Right lobe of liver (tissue), 6 donors: ENCODE data around the gene DTNB. TPM values are rescaled to one million over a fixed set of nuclear protein-coding genes. Genes with fewer than 3 reads are reported as not detected.

Experiments used
- ATAC-seq, 4 donors: fragments of 200-7000 bp; cut with Tn5 transposase; one replicate each; pipeline ENCODE4 v1.9.1; 2020; ENCODE audit warnings: mild to moderate bottlenecking in 4 of 4, moderate library complexity in 4 of 4
- DNase-seq, 3 donors: peaks; one replicate each; pipeline ENCODE4 v3.0.0-alpha.2; 2020
- H3K27ac ChIP-seq, 3 donors: fragments of 200-600 bp; one replicate each; pipeline ENCODE4 v1.8.0; 2022
- H3K27me3 ChIP-seq, 2 donors: fragments of 200-600 bp; one replicate each; pipeline ENCODE4 v1.8.0; 2022
- H3K36me3 ChIP-seq, 4 donors: fragments of 200-600 bp; sonication (generic) in 1 of 4; one replicate each; pipeline versions ENCODE4 v1.5.1 to v1.8.0; 2017 to 2022; ENCODE audit warnings: control low read depth in 1 of 4
- H3K4me1 ChIP-seq, 4 donors: fragments of 200-600 bp; sonication (generic) in 1 of 4; one replicate each; pipeline versions ENCODE4 v1.5.1 to v1.8.0; 2017 to 2022; ENCODE audit warnings: control low read depth in 1 of 4
- H3K4me3 ChIP-seq, 3 donors: fragments of 200-600 bp; one replicate each; pipeline ENCODE4 v1.8.0; 2022
- H3K9me3 ChIP-seq, 4 donors: fragments of 200-600 bp; sonication (generic) in 1 of 4; one replicate each; pipeline versions ENCODE4 v1.5.1 to v1.8.0; 2017 to 2022; ENCODE audit warnings: control low read depth in 1 of 4
- POLR2A ChIP-seq: fragments of 450-650 bp; IDR thresholded peaks from one replicate; pipeline ENCODE4 v1.6.1; 2017; ENCODE audit warnings: antibody characterized with exemption, mild to moderate bottlenecking
- WGBS: methylation state at CpG from one replicate; pipeline ENCODE4 v1.1.6; 2018; ENCODE audit warnings: low coverage, low lambda C conversion rate; ENCODE audit not compliant: insufficient coverage; ENCODE audit errors: missing lambda C conversion rate; 5-methylcytosine and 5-hydroxymethylcytosine counted together
- intact Hi-C, 2 donors: fragments of 100-400 bp; cut with DNase I; formaldehyde crosslinking; loops; one replicate each; pipeline versions ENCODE4 v1.11.2 to v1.14.1; 2022
- total RNA-seq, 6 experiments: library from RNA; depleted of rRNA in 2 of 6; stranded (reverse); fragments of >200 nt in 2 of 6; fragmentation: NEBNext Ultra II Directional in 3 of 6; extraction: Animal tissue kit (Norgen Biotek cat#: 25700) in 3 of 6; gene quantifications; one replicate each; pipeline versions ENCODE4 v1.1.0 to v1.2.4, GENCODE V29; 2016 to 2023
- TF ChIP-seq, protein P1 (sequence below), 4 donors: fragments of 200-600 bp in 3 of 4; fragments of 450-650 bp in 1 of 4; IDR thresholded peaks; one replicate each; pipeline versions ENCODE4 v1.5.1 to v1.8.0; 2016 to 2022; ENCODE audit warnings: antibody characterized with exemption in 4 of 4, mild to moderate bottlenecking in 2 of 4
- donor health status: DM: no; HTN: yes; CAD: no.
- donor health status: DM: no; HTN: no; CAD: no.
- donor health status: DM: no; HTN: no; CAD: no.
- donor health status: DM: no; HTN: yes; CAD: no.
- donor health status: DM: no; HTN: yes; CAD: no.

The DTNB gene
- total RNA-seq, 6 experiments from 2014 or later: 7.0 to 10.3 (median 8.8) TPM

GRCh38 chr2:25524507-25524906 is 148.9 kb downstream of the DTNB start:
- H3K27me3 ChIP-seq: no peaks in the 10 kb centered on the region
- no peak overlapping the region for H3K4me3 ChIP-seq
- H3K4me1 ChIP-seq: peaks cover 0 to 2% (median 0%) of the 10 kb centered on the region in 4 donors
- no peaks in the 10 kb centered on the region for H3K9me3 ChIP-seq
- ATAC-seq: no peak
- no peaks in the 10 kb centered on the region for H3K36me3 ChIP-seq
- DNase-seq: no peak
- no peak overlapping the region for H3K27ac ChIP-seq
- intact Hi-C loops: no loop called here
- 100% methylated on average over 3 of the region's 5 CpGs for WGBS
- no peak for TF ChIP-seq POLR2A
- TF ChIP-seq, protein P1, sequence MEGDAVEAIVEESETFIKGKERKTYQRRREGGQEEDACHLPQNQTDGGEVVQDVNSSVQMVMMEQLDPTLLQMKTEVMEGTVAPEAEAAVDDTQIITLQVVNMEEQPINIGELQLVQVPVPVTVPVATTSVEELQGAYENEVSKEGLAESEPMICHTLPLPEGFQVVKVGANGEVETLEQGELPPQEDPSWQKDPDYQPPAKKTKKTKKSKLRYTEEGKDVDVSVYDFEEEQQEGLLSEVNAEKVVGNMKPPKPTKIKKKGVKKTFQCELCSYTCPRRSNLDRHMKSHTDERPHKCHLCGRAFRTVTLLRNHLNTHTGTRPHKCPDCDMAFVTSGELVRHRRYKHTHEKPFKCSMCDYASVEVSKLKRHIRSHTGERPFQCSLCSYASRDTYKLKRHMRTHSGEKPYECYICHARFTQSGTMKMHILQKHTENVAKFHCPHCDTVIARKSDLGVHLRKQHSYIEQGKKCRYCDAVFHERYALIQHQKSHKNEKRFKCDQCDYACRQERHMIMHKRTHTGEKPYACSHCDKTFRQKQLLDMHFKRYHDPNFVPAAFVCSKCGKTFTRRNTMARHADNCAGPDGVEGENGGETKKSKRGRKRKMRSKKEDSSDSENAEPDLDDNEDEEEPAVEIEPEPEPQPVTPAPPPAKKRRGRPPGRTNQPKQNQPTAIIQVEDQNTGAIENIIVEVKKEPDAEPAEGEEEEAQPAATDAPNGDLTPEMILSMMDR (IDR thresholded peaks at IDR 0.05): no peak

DNA sequence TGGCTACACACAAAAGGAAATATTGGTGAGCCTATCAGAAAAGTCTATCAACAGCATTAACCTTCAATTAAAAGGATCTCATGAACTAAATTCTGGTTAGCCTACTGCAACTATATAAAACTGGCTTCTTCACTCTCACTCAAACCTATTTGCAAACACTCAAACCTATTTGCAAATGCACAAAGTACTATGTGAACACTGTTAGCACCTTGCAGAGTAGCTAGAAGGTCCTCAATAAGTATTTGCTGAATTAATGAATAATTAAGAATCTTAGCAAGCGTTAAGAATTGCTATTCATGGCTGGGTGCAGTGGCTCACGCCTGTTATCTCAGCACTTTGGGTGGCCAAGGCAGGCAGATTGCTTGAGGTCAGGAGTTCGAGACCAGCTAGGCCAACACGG is 150.3 kb downstream of the DTNB start:
- no peaks in the 10 kb centered on the region for H3K9me3 ChIP-seq
- ATAC-seq: no peak

GRCh38 chr2:25521665-25522387 is 151.6 kb downstream of the DTNB start:
- intact Hi-C loops: no loop called here
- Histone ChIP-seq H3K4me1 (peaks cover 0 to 2% (median 0%) of the 10 kb centered on the region in 4 donors), H3K27me3 (no peaks in the 10 kb centered on the region), H3K36me3 (no peaks in the 10 kb centered on the region), H3K9me3 (no peaks in the 10 kb centered on the region), H3K4me3 (peak overlapping the region; percentile 17 to 44 (median 19)), H3K27ac (peak overlapping the region in 1 of 3 donors; percentile 22)
- DNase-seq (no peak), ATAC-seq (peak; percentile 92 to 98 (median 95))
- TF ChIP-seq, protein P1 (IDR thresholded peaks at IDR 0.05): peak; percentile 77 to 92 (median 80)
- TF ChIP-seq POLR2A: no peak
- 40% methylated on average over 10 of the region's 10 CpGs for WGBS

More for the DNA sequence above, 150.3 kb downstream of the DTNB start:
- Histone ChIP-seq H3K27ac (no peak overlapping the region), H3K4me1 (peaks cover 0 to 2% (median 0%) of the 10 kb centered on the region in 4 donors), H3K4me3 (no peak overlapping the region), H3K36me3 (no peaks in the 10 kb centered on the region), H3K27me3 (no peaks in the 10 kb centered on the region)
- WGBS: 86% methylated on average over 4 of the region's 4 CpGs
- DNase-seq: no peak
- intact Hi-C loops: no loop called here
- TF ChIP-seq POLR2A: no peak
- TF ChIP-seq, protein P1 (IDR thresholded peaks at IDR 0.05): no peak

GRCh38 chr2:25521126-25521525 is 152.3 kb downstream of the DTNB start:
- Histone ChIP-seq H3K4me3 (no peak overlapping the region), H3K36me3 (no peaks in the 10 kb centered on the region), H3K9me3 (no peaks in the 10 kb centered on the region), H3K27ac (no peak overlapping the region), H3K4me1 (peaks cover 0 to 2% (median 0%) of the 10 kb centered on the region in 4 donors), H3K27me3 (no peaks in the 10 kb centered on the region)
- no peak for ATAC-seq
- WGBS: 71% methylated on average over 4 of the region's 4 CpGs
- TF ChIP-seq, protein P1 (IDR thresholded peaks at IDR 0.05): no peak
- TF ChIP-seq POLR2A: no peak
- DNase-seq: no peak
- intact Hi-C loops: no loop called here
